ENCODE measurements around the gene FAM131A.
"Not testable (repeated sequence)": the region's sequence is repeated elsewhere in the genome, so short reads cannot be mapped to it uniquely, and the experiment has no call there.

FAM131A gene

DNA sequence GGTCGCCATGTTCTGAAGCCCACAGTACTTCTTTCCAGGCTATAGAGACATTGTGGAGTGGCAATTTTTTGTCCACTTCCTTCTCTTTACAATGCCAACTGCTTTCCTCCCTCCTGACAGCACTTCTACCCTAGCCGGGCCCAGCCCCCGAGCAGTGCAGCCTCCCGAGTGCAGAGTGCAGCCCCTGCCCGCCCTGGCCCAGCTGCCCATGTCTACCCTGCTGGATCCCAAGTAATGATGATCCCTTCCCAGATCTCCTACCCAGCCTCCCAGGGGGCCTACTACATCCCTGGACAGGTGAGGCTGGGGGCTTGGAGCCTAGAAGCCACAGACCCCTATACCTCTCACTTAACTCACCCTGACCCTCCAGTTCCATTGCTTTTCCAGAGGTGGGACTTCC lies 20.2 kb upstream of the FAM131A start:
- DNase-seq (ENCODE audit: low spot score): no peak

DNA sequence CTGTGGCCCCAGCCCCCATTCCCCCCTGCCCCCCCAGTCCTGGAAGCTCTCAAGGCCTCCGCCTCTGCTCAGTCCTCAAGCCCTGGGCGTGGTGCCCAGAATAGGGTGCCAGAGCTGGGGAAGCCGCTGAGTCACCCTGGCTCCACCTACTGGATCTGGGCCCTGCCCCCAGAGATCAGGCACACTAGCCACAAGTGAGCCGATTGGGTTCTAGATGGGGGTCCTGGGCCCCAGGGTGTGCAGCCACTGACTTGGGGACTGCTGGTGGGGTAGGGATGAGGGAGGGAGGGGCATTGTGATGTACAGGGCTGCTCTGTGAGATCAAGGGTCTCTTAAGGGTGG lies 17.3 kb upstream of the FAM131A start:
- peak; percentile 99 for DNase-seq (ENCODE audit: low spot score)

DNA sequence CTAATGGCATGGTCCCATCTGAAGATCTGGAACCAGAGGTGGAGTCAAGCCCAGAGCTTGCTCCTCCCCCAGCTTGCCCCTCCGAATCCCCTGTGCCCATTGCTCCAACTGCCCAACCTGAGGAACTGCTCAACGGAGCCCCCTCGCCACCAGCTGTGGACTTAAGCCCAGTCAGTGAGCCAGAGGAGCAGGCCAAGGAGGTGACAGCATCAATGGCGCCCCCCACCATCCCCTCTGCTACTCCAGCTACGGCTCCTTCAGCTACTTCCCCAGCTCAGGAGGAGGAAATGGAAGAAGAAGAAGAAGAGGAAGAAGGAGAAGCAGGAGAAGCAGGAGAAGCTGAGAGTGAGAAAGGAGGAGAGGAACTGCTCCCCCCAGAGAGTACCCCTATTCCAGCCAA lies 15.7 kb upstream of the FAM131A start:
- DNase-seq (ENCODE audit: low spot score): no peak

- DNase-seq (ENCODE audit: low spot score): no peak
These were observed 14.5 kb upstream of the FAM131A start for GRCh38 chr3:184322731-184323487.

- no peak for DNase-seq (ENCODE audit: low spot score)
These were observed 13.7 kb upstream of the FAM131A start for GRCh38 chr3:184323696-184324095.

DNA sequence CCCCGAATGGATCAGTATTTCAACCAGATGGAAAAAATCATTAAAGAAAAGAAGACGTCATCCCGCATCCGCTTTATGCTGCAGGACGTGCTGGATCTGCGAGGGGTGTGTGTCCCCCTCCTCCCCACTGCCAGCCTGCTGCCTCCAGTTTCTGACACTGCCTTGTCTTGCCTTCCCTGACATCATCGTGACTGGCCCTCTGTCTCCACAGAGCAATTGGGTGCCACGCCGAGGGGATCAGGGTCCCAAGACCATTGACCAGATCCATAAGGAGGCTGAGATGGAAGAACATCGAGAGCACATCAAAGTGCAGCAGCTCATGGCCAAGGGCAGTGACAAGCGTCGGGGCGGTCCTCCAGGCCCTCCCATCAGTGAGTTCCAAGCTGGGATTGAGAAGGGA lies 12.1 kb upstream of the FAM131A start:
- no peak for DNase-seq (ENCODE audit: low spot score)

- no peak for DNase-seq (ENCODE audit: low spot score)
These were observed 11.6 kb upstream of the FAM131A start for GRCh38 chr3:184325715-184326369.

- DNase-seq (ENCODE audit: low spot score): no peak
These were observed 10.2 kb upstream of the FAM131A start for GRCh38 chr3:184327171-184327570.

DNA sequence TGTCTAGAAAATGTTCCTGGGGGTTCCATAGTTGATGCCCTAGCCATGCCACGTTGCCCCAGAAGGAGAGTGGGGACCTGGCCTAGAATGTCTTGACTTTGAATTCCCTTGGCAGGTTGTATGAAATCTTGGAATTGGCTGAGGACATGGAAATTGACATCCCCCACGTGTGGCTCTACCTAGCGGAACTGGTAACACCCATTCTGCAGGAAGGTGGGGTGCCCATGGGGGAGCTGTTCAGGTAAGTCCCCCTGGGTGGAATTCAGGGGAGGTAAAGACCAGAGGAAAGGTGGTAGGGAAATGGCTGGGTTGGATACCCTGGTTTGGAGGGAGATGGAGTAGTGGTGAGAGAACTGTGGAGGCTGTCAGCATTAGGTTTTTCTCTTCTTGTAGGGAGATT lies 8.9 kb upstream of the FAM131A start:
- no peak for DNase-seq (ENCODE audit: low spot score)

GRCh38 chr3:184332370-184333090 lies 4.9 kb upstream of the FAM131A start:
- DNase-seq (ENCODE audit: low spot score): peak; percentile 81

DNA sequence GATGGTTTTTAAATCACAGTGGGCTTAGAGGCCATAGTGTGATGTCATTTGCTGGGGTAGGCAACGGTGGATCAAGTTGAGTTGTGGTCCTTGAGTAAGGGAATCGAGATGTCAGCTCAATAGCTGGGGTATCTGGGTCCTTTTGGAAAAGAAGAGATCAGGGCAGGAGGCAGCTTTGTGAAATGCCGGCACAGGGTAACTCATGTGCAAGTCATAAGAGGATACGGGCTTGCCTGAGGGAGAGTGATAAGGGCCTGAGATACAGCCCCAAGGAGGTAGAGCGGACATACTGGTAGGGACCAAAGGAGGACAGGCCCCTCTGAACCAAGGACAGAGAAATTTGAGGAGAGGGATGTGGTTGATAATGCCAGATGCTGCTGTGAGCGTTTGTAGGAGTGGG lies 4.2 kb upstream of the FAM131A start:
- DNase-seq (ENCODE audit: low spot score): no peak

DNA sequence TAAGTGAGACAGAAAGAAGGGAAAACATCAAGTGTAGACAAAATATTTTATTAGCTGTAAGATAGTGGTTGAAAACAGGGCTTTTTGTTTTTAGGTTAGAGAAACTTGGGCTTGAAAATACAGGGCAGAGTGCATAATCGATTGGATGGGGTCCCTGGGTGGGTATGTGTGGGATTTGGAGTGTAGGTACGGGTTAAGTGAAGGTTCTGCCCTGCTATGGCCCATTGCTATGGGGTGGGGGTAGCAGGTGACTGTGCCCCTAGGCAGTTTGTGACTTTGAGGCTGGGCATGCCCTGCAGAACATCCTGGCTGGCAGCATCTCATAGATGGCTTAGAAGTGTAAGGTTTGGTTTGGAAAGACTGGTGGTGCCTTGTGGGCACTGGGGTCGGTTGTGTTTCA lies 3.7 kb upstream of the FAM131A start:
- no peak for DNase-seq (ENCODE audit: low spot score)

DNA sequence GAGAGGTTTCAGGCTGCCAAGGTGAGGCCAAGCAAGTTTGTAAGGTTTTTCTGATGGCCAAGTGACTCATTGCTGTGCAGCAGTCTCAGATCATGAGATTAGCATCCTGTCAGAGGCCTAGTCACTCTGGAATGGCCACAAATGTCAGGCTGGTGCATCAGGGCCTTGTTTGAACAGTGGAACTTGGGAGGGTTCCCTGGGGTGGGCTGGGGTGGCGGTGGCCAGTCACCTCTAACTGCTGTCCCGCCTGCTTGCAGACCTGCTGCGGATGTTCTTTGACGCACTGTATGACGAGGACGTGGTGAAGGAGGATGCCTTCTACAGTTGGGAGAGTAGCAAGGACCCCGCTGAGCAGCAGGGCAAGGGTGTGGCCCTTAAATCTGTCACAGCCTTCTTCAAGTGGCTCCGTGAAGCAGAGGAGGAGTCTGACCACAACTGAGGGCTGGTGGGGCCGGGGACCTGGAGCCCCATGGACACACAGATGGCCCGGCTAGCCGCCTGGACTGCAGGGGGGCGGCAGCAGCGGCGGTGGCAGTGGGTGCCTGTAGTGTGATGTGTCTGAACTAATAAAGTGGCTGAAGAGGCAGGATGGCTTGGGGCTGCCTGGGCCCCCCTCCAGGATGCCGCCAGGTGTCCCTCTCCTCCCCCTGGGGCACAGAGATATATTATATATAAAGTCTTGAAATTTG lies 2.8 kb upstream of the FAM131A start:
- peak; percentile 74 for DNase-seq (ENCODE audit: low spot score)

GRCh38 chr3:184335291-184335660 lies 2.1 kb upstream of the FAM131A start:
- no peak for DNase-seq (ENCODE audit: low spot score)

DNA sequence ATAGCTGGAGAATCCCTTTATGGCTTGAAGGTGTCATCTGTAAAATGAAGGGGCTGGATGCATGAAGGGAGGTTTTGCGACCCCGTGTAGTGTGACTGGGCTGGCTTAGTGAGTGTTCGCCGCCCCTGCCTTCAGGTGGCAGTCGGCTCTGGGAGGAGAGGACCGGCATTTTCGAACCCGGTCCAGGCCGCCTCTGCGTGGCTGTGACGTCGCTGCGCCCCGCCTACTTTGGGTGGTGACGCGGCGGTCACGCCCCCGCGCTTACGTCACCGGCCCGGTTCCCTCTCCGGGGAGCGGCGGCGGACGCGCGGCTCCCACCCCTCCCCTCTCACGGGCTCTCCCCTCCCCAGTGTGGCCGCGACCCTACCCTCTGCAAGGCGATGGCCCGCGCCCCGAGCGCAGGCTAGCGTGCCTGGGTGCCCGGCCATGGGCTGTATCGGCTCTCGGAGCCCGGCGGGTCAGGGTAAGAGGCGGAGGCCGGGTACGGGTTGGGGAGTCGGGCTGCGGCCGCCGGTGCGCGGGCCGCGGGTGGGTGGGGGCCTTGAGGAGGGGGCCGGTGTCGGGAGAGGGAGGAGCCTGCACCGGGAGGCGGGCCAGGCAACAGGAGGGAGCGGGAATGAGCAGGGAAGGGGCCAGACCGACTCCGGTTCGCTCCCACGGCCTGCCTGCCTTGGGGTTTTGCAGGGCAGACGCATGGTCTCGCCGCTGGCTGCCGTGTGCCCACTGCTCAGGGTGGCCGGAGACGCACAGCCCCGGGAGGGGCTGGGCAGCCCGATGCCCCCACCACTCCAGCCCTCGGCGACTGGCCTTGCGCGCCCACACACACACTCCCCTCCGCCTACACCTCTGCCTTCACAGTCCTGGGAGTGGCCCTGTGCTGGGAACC lies 1.5 kb upstream of the FAM131A start:
- DNase-seq (ENCODE audit: low spot score): peak; percentile 79

GRCh38 chr3:184336547-184337398 lies 627 bp upstream of the FAM131A start:
- DNase-seq (ENCODE audit: low spot score): no peak

GRCh38 chr3:184337981-184338380 lies 581 bp downstream of the FAM131A start:
- DNase-seq (ENCODE audit: low spot score): no peak

GRCh38 chr3:184338511-184338945 lies 1.1 kb downstream of the FAM131A start:
- peak; percentile 85 for DNase-seq (ENCODE audit: low spot score)

- no peak for DNase-seq (ENCODE audit: low spot score)
These were observed 1.6 kb downstream of the FAM131A start for GRCh38 chr3:184339001-184339400.

- DNase-seq (ENCODE audit: low spot score): not testable (repeated sequence)
These were observed 2.2 kb downstream of the FAM131A start for GRCh38 chr3:184339451-184340135.

All from hepatic stellate cell (primary cell).